NCI-H1417 treated with DMSO at 0.1 percent for 48 hours (cell line): ENCODE measurements around the gene MRPL11.
"Not testable (repeated sequence)": the region's sequence is repeated elsewhere in the genome, so short reads cannot be mapped to it uniquely, and the experiment has no call there.

Experiments
- DNase-seq: peaks from one replicate; lab custom pipeline; 2025; lab: John Stamatoyannopoulos, UW

MRPL11 gene

GRCh38 chr11:66431287-66431686 is 7.4 kb downstream of the MRPL11 start:
- DNase-seq: not testable (repeated sequence)

- DNase-seq: peak; percentile 33
Measured at GRCh38 chr11:66429983-66430602, 8.6 kb downstream of the MRPL11 start.

GRCh38 chr11:66428933-66429332 is 9.7 kb downstream of the MRPL11 start:
- no peak for DNase-seq

- no peak for DNase-seq
Measured at GRCh38 chr11:66426314-66426713, 12.3 kb downstream of the MRPL11 start.

GRCh38 chr11:66421492-66422205 is 17.0 kb downstream of the MRPL11 start:
- DNase-seq: no peak

GRCh38 chr11:66420671-66421476 is 17.8 kb downstream of the MRPL11 start, which contains the start of gene NPAS4:
Gene NPAS4 (plus strand): TSS chr11:66421035. CDS start chr11:66421180, 145 bp downstream.
- no peak for DNase-seq

- no peak for DNase-seq
Measured at GRCh38 chr11:66419825-66420224, 18.8 kb downstream of the MRPL11 start.

- no peak for DNase-seq
Measured at GRCh38 chr11:66418986-66419308, 19.7 kb downstream of the MRPL11 start.

GRCh38 chr11:66418168-66418985 is 20.3 kb downstream of the MRPL11 start:
- no peak for DNase-seq

GRCh38 chr11:66417000-66417399 is 21.6 kb downstream of the MRPL11 start:
- no peak for DNase-seq

- DNase-seq: no peak
Measured at GRCh38 chr11:66415423-66415822, 23.2 kb downstream of the MRPL11 start.

GRCh38 chr11:66414120-66414934 is 24.3 kb downstream of the MRPL11 start:
- DNase-seq: no peak

GRCh38 chr11:66413167-66413566 is 25.5 kb downstream of the MRPL11 start:
- DNase-seq: no peak

GRCh38 chr11:66412110-66412509 is 26.5 kb downstream of the MRPL11 start:
- no peak for DNase-seq

GRCh38 chr11:66411323-66411722 is 27.3 kb downstream of the MRPL11 start:
- DNase-seq: no peak

- no peak for DNase-seq
Measured at GRCh38 chr11:66410191-66410590, 28.5 kb downstream of the MRPL11 start.

- DNase-seq: no peak
Measured at GRCh38 chr11:66409226-66409625, 29.4 kb downstream of the MRPL11 start.

GRCh38 chr11:66408488-66409214 is 30.0 kb downstream of the MRPL11 start:
- peak; percentile 71 for DNase-seq

GRCh38 chr11:66407651-66408050 is 31.0 kb downstream of the MRPL11 start:
- DNase-seq: no peak

- no peak for DNase-seq
Measured at GRCh38 chr11:66393954-66394353, 44.7 kb downstream of the MRPL11 start.

- no peak for DNase-seq
Measured at GRCh38 chr11:66391322-66391721, 47.3 kb downstream of the MRPL11 start.
